Measurements from ENCODE around the gene NKX2-1. TPM values are rescaled to one million over a fixed set of nuclear protein-coding genes. Genes with fewer than 3 reads are reported as not detected.
A peak's percentile ranks its signal among the peaks of the same experiment; 100 is the strongest.

NKX2-1 gene
- total and polyA plus RNA-seq, 4 donors: 53.4 to 236 (median 170) TPM

- TF ChIP-seq, protein P1, sequence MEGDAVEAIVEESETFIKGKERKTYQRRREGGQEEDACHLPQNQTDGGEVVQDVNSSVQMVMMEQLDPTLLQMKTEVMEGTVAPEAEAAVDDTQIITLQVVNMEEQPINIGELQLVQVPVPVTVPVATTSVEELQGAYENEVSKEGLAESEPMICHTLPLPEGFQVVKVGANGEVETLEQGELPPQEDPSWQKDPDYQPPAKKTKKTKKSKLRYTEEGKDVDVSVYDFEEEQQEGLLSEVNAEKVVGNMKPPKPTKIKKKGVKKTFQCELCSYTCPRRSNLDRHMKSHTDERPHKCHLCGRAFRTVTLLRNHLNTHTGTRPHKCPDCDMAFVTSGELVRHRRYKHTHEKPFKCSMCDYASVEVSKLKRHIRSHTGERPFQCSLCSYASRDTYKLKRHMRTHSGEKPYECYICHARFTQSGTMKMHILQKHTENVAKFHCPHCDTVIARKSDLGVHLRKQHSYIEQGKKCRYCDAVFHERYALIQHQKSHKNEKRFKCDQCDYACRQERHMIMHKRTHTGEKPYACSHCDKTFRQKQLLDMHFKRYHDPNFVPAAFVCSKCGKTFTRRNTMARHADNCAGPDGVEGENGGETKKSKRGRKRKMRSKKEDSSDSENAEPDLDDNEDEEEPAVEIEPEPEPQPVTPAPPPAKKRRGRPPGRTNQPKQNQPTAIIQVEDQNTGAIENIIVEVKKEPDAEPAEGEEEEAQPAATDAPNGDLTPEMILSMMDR (IDR thresholded peaks at IDR 0.05; ENCODE audit: control extremely low read depth, extremely low read depth): no peak
- Histone ChIP-seq H3K36me3 (ENCODE audit: control insufficient read depth in 4 of 4, insufficient read depth in 4 of 4, low read length in 4 of 4) (no peaks in the 10 kb centered on the region), H3K9me3 (ENCODE audit: control insufficient read depth in 4 of 4, insufficient read depth in 3 of 4, low read length in 3 of 4) (peaks cover 0 to 5% (median 0%) of the 10 kb centered on the region in 4 donors), H3K27ac (ENCODE audit: low read depth in 1 of 2, low read length in 1 of 2) (peak overlapping the region in 1 of 2 donors; percentile 63), H3K27me3 (ENCODE audit: control insufficient read depth in 3 of 3, insufficient read depth in 3 of 3, low read length in 2 of 3) (peaks cover 6 to 82% (median 79%) of the 10 kb centered on the region in 3 donors), H3K4me3 (no peak overlapping the region), H3K4me1 (ENCODE audit: control insufficient read depth in 5 of 5, insufficient read depth in 5 of 5, low read length in 5 of 5) (peaks cover 0 to 15% (median 0%) of the 10 kb centered on the region in 5 donors), H3K9ac (ENCODE audit: insufficient read depth in 1 of 2, low read length in 2 of 2) (no peak overlapping the region)
- no peak for ATAC-seq (ENCODE audit: insufficient read depth, low FRiP score)
- 8 to 11% methylated on average over 37 to 38 of the region's 38 CpGs for WGBS, 2 donors
- peak in 2 of 3 donors; percentile 35 to 40 for DNase-seq
Measured at GRCh38 chr14:36524220-36524837, 4.3 kb upstream of the NKX2-1 start.

DNA sequence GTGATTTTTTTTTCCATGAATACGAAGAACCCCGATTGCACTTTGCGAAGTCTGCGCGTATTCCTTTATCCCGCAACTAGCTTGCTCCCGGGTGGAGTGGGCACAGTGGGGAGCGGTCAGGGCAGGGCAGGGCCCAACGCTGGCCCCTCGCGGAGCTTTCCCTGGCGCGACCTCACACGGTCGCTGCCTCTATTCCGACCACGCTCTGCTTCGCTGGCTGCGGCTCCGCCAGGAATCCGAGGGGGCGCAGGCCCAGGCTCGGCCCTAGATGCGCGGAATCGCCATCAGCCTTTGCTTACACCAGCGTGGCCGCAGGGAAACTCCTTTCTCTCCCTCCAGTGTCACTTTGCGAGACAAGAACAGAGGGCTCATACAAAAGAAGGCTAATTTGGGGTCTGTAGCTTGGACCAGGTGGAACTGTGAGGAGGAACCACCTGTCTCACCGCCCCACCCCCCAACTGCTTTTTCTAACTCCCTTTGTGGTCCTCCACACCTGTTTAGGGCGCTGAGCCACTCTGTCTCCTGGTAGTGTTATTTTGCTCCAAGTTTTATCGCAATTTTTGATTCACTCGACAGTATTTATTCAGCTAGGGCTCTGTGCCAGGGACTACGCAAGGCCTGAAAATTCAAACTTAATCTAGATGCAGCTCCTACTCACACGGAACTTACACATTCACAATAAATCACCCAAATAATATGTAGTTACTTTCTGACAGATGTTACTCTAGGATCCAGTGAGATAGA is 3.1 kb upstream of the NKX2-1 start:
- H3K27me3 ChIP-seq (ENCODE audit: control insufficient read depth in 3 of 3, insufficient read depth in 3 of 3, low read length in 2 of 3): peaks cover 15 to 86% (median 79%) of the 10 kb centered on the region in 3 donors
- WGBS, 2 donors: 6 to 9% methylated on average over 35 of the region's 35 CpGs
- peak overlapping the region; percentile 23 to 56 for H3K9ac ChIP-seq (ENCODE audit: insufficient read depth in 1 of 2, low read length in 2 of 2)
- H3K36me3 ChIP-seq (ENCODE audit: control insufficient read depth in 4 of 4, insufficient read depth in 4 of 4, low read length in 4 of 4): no peaks in the 10 kb centered on the region
- H3K4me3 ChIP-seq: peak overlapping the region; percentile 14
- no peak for ATAC-seq (ENCODE audit: insufficient read depth, low FRiP score)
- TF ChIP-seq, protein P1 (IDR thresholded peaks at IDR 0.05; ENCODE audit: control extremely low read depth, extremely low read depth): no peak
- peaks cover 0 to 12% (median 0%) of the 10 kb centered on the region in 4 donors for H3K9me3 ChIP-seq (ENCODE audit: control insufficient read depth in 4 of 4, insufficient read depth in 3 of 4, low read length in 3 of 4)
- peak overlapping the region in 1 of 2 donors; percentile 80 for H3K27ac ChIP-seq (ENCODE audit: low read depth in 1 of 2, low read length in 1 of 2)
- DNase-seq: peak; percentile 47 to 79 (median 49)
- H3K4me1 ChIP-seq (ENCODE audit: control insufficient read depth in 5 of 5, insufficient read depth in 5 of 5, low read length in 5 of 5): peaks cover 0 to 15% (median 0%) of the 10 kb centered on the region in 5 donors

DNA sequence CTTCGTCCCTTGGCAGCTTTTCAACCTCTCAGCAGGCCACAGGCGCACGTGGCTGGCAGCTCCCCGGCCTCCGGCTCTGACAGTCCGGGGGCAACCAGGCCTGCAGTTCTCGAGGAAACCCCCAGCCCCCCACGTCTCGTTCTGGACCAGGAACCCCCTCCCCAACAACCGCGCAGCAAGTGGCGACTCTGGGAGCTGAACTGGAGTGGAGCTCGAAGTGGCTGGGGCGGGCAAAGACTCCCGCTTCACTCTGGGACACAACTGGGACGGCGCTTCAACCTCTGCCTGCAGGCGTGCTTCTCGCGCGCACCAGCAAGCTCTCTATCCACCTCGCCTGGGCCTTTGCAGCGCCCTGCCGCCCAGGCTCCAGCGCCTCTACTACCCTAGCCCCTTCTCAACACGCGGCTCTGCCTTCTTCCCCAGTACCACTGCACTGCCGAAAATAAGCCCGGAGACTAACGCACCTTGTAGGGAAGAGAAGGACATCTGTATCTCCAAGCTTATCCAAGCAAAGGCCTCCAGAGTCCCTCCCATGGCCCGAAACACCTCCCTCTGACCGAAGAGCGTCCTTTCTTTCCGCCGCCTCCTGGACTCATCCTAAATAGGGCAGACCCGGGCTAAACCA is 2.4 kb upstream of the NKX2-1 start:
- peaks cover 15 to 81% (median 72%) of the 10 kb centered on the region in 3 donors for H3K27me3 ChIP-seq (ENCODE audit: control insufficient read depth in 3 of 3, insufficient read depth in 3 of 3, low read length in 2 of 3)
- WGBS, 2 donors: 5 to 6% methylated on average over 36 of the region's 36 CpGs
- TF ChIP-seq, protein P1 (IDR thresholded peaks at IDR 0.05; ENCODE audit: control extremely low read depth, extremely low read depth): no peak
- peaks cover 0 to 12% (median 0%) of the 10 kb centered on the region in 4 donors for H3K9me3 ChIP-seq (ENCODE audit: control insufficient read depth in 4 of 4, insufficient read depth in 3 of 4, low read length in 3 of 4)
- ATAC-seq (ENCODE audit: insufficient read depth, low FRiP score) (no peak), DNase-seq (peak in 2 of 3 donors; percentile 11 to 18)
- H3K4me1 ChIP-seq (ENCODE audit: control insufficient read depth in 5 of 5, insufficient read depth in 5 of 5, low read length in 5 of 5): peaks cover 0 to 15% (median 0%) of the 10 kb centered on the region in 5 donors
- H3K4me3 ChIP-seq: no peak overlapping the region
- H3K36me3 ChIP-seq (ENCODE audit: control insufficient read depth in 4 of 4, insufficient read depth in 4 of 4, low read length in 4 of 4): no peaks in the 10 kb centered on the region
- peak overlapping the region in 1 of 2 donors; percentile 80 for H3K27ac ChIP-seq (ENCODE audit: low read depth in 1 of 2, low read length in 1 of 2)
- peak overlapping the region; percentile 23 to 85 for H3K9ac ChIP-seq (ENCODE audit: insufficient read depth in 1 of 2, low read length in 2 of 2)

Data from lung (tissue), 12 donors.